CD14-positive monocyte (primary cell): ENCODE results near the gene SLCO3A1. TPM values are rescaled to one million over a fixed set of nuclear protein-coding genes. Genes with fewer than 3 reads are reported as not detected.

Experiments
- DNase-seq, 3 donors: peaks; one replicate each; pipeline ENCODE4 v3.0.0-alpha.2; 2011 to 2022
- H2AFZ ChIP-seq: 2 replicates; pipeline ENCODE4 v1.6.0; 2012; ENCODE audit warnings: mild to moderate bottlenecking, low read depth, low read length, inconsistent platforms; ENCODE audit not compliant: insufficient read depth, poor library complexity, severe bottlenecking
- H3K27ac ChIP-seq, 2 donors: 1 replicate in 1 of 2; 2 replicates in 1 of 2; pipeline ENCODE4 v1.5.1; 2012 to 2013; ENCODE audit warnings: low read length in 2 of 2, control low read depth in 1 of 2, inconsistent platforms in 1 of 2, low read depth in 1 of 2, mild to moderate bottlenecking in 1 of 2
- H3K27me3 ChIP-seq, 2 donors: one replicate each; pipeline versions ENCODE4 v1.6.0 to v1.6.1; 2011 to 2013; ENCODE audit warnings: low read length in 2 of 2; ENCODE audit not compliant: control insufficient read depth in 2 of 2, insufficient read depth in 2 of 2
- H3K36me3 ChIP-seq, 2 donors: replicated peaks in 1 of 2; 1 replicate in 1 of 2; 2 replicates in 1 of 2; pipeline versions ENCODE4 v1.5.1 to v1.6.1; 2012 to 2013; ENCODE audit warnings: low read length in 2 of 2, control low read depth in 1 of 2, inconsistent platforms in 1 of 2, mild to moderate bottlenecking in 1 of 2; ENCODE audit not compliant: insufficient read depth in 2 of 2, control insufficient read depth in 1 of 2
- H3K4me1 ChIP-seq, 2 donors: 1 replicate in 1 of 2; 2 replicates in 1 of 2; pipeline versions ENCODE4 v1.5.1 to v1.6.1; 2012 to 2013; ENCODE audit warnings: low read length in 2 of 2, control low read depth in 1 of 2, inconsistent platforms in 1 of 2, mild to moderate bottlenecking in 1 of 2, moderate library complexity in 1 of 2; ENCODE audit not compliant: insufficient read depth in 2 of 2, control insufficient read depth in 1 of 2
- H3K4me2 ChIP-seq: replicated peaks from 2 replicates; pipeline ENCODE3; 2012; ENCODE audit warnings: low read length, moderate library complexity, mild to moderate bottlenecking; ENCODE audit not compliant: poor library complexity, severe bottlenecking; ENCODE audit errors: extremely low read depth
- H3K4me3 ChIP-seq, 3 experiments: fragments of 200-600 bp in 1 of 3; sonication (generic) in 1 of 3; replicated peaks in 1 of 3; 1 replicate in 2 of 3; 2 replicates in 1 of 3; pipeline ENCODE4 v1.5.1; 2011 to 2013; ENCODE audit warnings: low read length in 3 of 3, mild to moderate bottlenecking in 3 of 3, control low read depth in 2 of 3, low read depth in 2 of 3, inconsistent platforms in 1 of 3, moderate library complexity in 1 of 3
- H3K79me2 ChIP-seq: 2 replicates; pipeline ENCODE4 v1.6.0; 2012; ENCODE audit warnings: mild to moderate bottlenecking, control low read depth, inconsistent platforms, low read length, moderate library complexity; ENCODE audit not compliant: insufficient read depth
- H3K9ac ChIP-seq: 2 replicates; pipeline ENCODE4 v1.6.0; 2017; ENCODE audit warnings: low read length, mild to moderate bottlenecking; ENCODE audit not compliant: insufficient read depth, poor library complexity, severe bottlenecking
- H3K9me3 ChIP-seq, 2 donors: replicated peaks in 1 of 2; 1 replicate in 1 of 2; 2 replicates in 1 of 2; pipeline versions ENCODE4 v1.5.1 to v1.6.1; 2012 to 2013; ENCODE audit warnings: low read length in 2 of 2, control low read depth in 1 of 2; ENCODE audit not compliant: control insufficient read depth in 1 of 2, insufficient read depth in 1 of 2
- H4K20me1 ChIP-seq: 2 replicates; pipeline ENCODE4 v1.6.0; 2012; ENCODE audit warnings: mild to moderate bottlenecking, low read length, control low read depth, moderate library complexity; ENCODE audit not compliant: insufficient read depth
- H3K27ac Mint-ChIP-seq, 7 donors: one replicate each; pipeline ENCODE4 v1.8.0; 2020; ENCODE audit warnings: mild to moderate bottlenecking in 7 of 7, mixed read lengths in 7 of 7, moderate library complexity in 6 of 7, inconsistent platforms in 2 of 7
- H3K27me3 Mint-ChIP-seq, 3 donors: one replicate each; pipeline ENCODE4 v1.8.0; 2021 to 2022; ENCODE audit warnings: low read depth in 3 of 3, mild to moderate bottlenecking in 3 of 3, mixed read lengths in 3 of 3, moderate library complexity in 3 of 3, inconsistent platforms in 1 of 3
- H3K36me3 Mint-ChIP-seq, 2 donors: one replicate each; pipeline ENCODE4 v1.8.0; 2020; ENCODE audit warnings: mixed read lengths in 2 of 2, inconsistent platforms in 1 of 2, mild to moderate bottlenecking in 1 of 2
- H3K4me1 Mint-ChIP-seq: one replicate; pipeline ENCODE4 v1.8.0; 2020; ENCODE audit warnings: mild to moderate bottlenecking, mixed read lengths
- H3K4me3 Mint-ChIP-seq, 2 donors: one replicate each; pipeline ENCODE4 v1.8.0; 2020; ENCODE audit warnings: mild to moderate bottlenecking in 2 of 2, mixed read lengths in 2 of 2, moderate library complexity in 1 of 2
- H3K9me3 Mint-ChIP-seq, 7 donors: one replicate each; pipeline ENCODE4 v1.8.0; 2020 to 2022; ENCODE audit warnings: mixed read lengths in 7 of 7, mild to moderate bottlenecking in 6 of 7, moderate library complexity in 6 of 7, inconsistent platforms in 2 of 7
- WGBS: methylation state at CpG from one replicate; pipeline ENCODE4 v1.1.5; 2013; ENCODE audit warnings: missing lambda C conversion rate; ENCODE audit not compliant: insufficient coverage; 5-methylcytosine and 5-hydroxymethylcytosine counted together
- intact Hi-C, 2 donors: fragments of 100-400 bp; cut with micrococcal nuclease; formaldehyde crosslinking; loops; one replicate each; pipeline versions ENCODE4 v1.15.0 to v1.15.1; 2023
- polyA plus RNA-seq, 3 donors: library from polyadenylated mRNA; depleted of rRNA in 1 of 3; unstranded in 2 of 3; stranded (reverse) in 1 of 3; fragments of 300-500 nt in 2 of 3; fragments of >200 nt in 1 of 3; fragmentation: Illumina TruSeq in 2 of 3; gene quantifications; 1 replicate in 2 of 3; 2 replicates in 1 of 3; pipeline ENCODE4 v1.2.3, GENCODE V29; 2012 to 2021
- TF ChIP-seq, protein P1 (sequence below): fragments of 200-600 bp; IDR thresholded peaks from one replicate; pipeline ENCODE4 v1.8.0; 2022; ENCODE audit warnings: antibody characterized with exemption, mild to moderate bottlenecking

Gene SLCO3A1
- polyA plus RNA-seq, 3 donors: 53.7 to 76.2 (median 62.8) TPM

DNA sequence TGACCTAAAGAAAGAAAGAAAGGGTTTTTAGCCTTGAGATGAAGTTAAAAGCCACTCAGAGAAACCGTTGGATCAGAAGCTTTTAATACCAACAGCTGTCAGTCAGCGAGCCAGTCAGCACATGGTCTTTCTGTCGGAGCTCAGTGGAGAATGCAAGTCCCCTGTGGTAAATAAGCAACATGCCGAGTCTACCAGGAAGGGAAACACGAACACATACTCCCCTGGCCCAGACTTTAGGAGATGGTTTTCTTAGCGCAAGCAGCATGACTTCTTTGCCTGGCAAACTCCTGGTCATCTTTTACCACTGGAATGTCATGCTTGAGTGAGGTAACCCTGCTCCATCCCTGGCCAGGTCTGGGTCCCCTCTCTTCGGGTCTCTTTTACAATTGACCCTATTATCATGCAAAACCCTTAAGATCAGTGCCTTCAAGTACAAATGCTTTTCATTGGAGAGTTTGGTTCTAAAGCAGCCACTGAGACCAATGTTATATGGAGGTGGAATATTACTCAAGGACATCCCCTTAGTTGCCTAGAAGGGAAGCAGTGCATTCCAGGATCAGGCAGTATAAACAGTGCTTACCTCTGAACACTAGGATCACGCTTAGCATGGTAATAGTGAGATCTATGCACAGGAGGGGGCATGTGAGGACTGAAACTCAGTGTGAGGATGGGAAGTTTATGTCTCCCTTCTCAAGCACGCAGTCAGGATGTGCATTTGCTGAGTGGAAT, 28.2 kb downstream of the SLCO3A1 start:
- 81% methylated on average over 4 of the region's 9 CpGs for WGBS
- Mint-ChIP-seq H3K27me3 (no peaks in the 10 kb centered on the region), H3K4me1 (peaks cover 47% of the 10 kb centered on the region), H3K27ac (peak overlapping the region in 1 of 7 donors; percentile 30), H3K9me3 (no peaks in the 10 kb centered on the region), H3K36me3 (peaks cover 21 to 64% of the 10 kb centered on the region in 2 donors), H3K4me3 (no peak overlapping the region)
- no peak for DNase-seq
- intact Hi-C loops: loop anchor here in 1 of 2 donors (10.0 kb wide), 1 partner anchor 193 kb away; no protein-coding TSS in a partner anchor
- H3K27me3 ChIP-seq: no peaks in the 10 kb centered on the region
- no peak overlapping the region for H2AFZ ChIP-seq
- H3K9ac ChIP-seq: no peak overlapping the region
- TF ChIP-seq, protein P1, sequence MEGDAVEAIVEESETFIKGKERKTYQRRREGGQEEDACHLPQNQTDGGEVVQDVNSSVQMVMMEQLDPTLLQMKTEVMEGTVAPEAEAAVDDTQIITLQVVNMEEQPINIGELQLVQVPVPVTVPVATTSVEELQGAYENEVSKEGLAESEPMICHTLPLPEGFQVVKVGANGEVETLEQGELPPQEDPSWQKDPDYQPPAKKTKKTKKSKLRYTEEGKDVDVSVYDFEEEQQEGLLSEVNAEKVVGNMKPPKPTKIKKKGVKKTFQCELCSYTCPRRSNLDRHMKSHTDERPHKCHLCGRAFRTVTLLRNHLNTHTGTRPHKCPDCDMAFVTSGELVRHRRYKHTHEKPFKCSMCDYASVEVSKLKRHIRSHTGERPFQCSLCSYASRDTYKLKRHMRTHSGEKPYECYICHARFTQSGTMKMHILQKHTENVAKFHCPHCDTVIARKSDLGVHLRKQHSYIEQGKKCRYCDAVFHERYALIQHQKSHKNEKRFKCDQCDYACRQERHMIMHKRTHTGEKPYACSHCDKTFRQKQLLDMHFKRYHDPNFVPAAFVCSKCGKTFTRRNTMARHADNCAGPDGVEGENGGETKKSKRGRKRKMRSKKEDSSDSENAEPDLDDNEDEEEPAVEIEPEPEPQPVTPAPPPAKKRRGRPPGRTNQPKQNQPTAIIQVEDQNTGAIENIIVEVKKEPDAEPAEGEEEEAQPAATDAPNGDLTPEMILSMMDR: no peak
- H3K4me2 ChIP-seq: no peak overlapping the region
- peaks cover 100% of the 10 kb centered on the region for H3K79me2 ChIP-seq
- H3K27ac ChIP-seq: no peak overlapping the region
- H3K36me3 ChIP-seq: peaks cover 2% of the 10 kb centered on the region in 2 donors
- H3K4me3 ChIP-seq: no peak overlapping the region
- H3K4me1 ChIP-seq: peaks cover under 1 to 6% of the 10 kb centered on the region in 2 donors
- peaks cover 100% of the 10 kb centered on the region for H4K20me1 ChIP-seq
- no peaks in the 10 kb centered on the region for H3K9me3 ChIP-seq

DNA sequence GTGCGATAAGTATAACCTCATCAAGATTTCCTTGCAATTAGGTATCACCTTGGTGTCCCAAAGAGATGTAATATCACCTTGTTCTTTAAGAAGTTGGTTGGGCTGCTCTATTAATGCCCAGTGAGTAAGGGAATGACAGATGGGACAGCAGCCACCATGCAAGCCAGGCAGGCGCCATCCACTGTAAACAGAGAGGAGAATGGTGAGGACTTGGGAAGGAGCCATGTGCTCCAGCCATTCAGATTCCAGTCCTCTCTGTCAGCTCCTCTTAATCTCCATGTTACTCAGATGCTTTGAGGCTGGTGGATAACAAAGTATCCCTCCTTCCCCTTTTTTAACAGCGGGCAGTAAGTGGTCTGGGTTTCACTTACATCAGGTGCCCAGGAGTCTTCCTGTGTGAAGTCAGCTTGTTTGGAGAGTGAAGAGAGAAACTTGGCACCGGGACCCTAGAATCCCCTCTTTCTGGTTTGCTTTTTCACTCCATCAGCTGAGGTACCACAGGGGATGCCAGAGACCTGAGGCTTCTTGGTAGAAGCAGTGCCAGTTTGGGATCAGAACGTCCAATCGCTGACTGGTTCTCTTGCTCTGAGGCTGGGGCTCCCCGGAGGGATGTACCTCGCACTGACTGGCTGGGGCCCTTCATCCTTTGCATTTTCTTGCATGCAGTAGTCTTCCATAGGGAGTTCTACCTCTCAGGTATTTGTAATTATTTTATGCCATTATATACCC, 29.5 kb downstream of the SLCO3A1 start:
- Histone ChIP-seq H4K20me1 (peaks cover 100% of the 10 kb centered on the region), H3K4me1 (peaks cover 7 to 10% of the 10 kb centered on the region in 2 donors), H3K4me3 (no peak overlapping the region), H3K79me2 (peaks cover 100% of the 10 kb centered on the region), H3K4me2 (no peak overlapping the region), H3K9me3 (no peaks in the 10 kb centered on the region), H3K9ac (no peak overlapping the region), H3K27ac (no peak overlapping the region), H3K36me3 (peaks cover 0 to 2% of the 10 kb centered on the region in 2 donors), H2AFZ (no peak overlapping the region), H3K27me3 (no peaks in the 10 kb centered on the region)
- TF ChIP-seq, protein P1: no peak
- WGBS: 63% methylated on average over 5 of the region's 8 CpGs
- Mint-ChIP-seq H3K27me3 (no peaks in the 10 kb centered on the region), H3K9me3 (no peaks in the 10 kb centered on the region), H3K36me3 (peaks cover 14 to 54% of the 10 kb centered on the region in 2 donors), H3K4me3 (no peak overlapping the region), H3K27ac (peak overlapping the region in 3 of 7 donors; percentile 25 to 33 (median 30)), H3K4me1 (peaks cover 57% of the 10 kb centered on the region)
- peak in 1 of 3 donors; percentile 22 for DNase-seq
- intact Hi-C loops: loop anchor here in 1 of 2 donors (10.0 kb wide), 1 partner anchor 192 kb away; no protein-coding TSS in a partner anchor
